HS-27A (cell line): ENCODE results near the gene SUCNR1.
"Not testable (repeated sequence)": the region's sequence is repeated elsewhere in the genome, so short reads cannot be mapped to it uniquely, and the experiment has no call there.

ENCODE experiments used
- DNase-seq: peaks from one replicate; pipeline ENCODE4 v3.0.0-alpha.2; 2012; ENCODE audit warnings: low read depth, missing footprints

Gene SUCNR1, protein sequence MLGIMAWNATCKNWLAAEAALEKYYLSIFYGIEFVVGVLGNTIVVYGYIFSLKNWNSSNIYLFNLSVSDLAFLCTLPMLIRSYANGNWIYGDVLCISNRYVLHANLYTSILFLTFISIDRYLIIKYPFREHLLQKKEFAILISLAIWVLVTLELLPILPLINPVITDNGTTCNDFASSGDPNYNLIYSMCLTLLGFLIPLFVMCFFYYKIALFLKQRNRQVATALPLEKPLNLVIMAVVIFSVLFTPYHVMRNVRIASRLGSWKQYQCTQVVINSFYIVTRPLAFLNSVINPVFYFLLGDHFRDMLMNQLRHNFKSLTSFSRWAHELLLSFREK

GRCh38 chr3:151873398-151873797 lies at the start of gene SUCNR1:
Gene SUCNR1, plus strand, starts transcription at chr3:151873643. Its CDS starts 6,250 bp downstream, at chr3:151879893.
- DNase-seq = no peak

DNA sequence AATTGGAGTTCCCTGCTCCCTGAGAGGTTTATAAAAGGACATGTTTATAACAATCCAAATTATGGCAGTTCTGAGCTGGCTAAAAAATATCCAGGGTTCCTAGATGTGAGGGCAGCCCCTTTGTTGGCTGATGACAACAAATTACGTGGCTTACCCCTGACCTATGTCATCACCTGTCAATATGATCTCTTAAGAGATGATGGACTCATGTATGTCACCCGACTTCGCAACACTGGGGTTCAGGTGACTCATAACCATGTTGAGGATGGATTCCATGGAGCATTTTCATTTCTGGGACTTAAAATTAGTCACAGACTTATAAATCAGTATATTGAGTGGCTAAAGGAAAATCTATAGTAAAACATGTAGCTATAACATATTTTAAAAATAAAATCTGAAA lies 45.6 kb upstream of the SUCNR1 start:
- DNase-seq = no peak

DNA sequence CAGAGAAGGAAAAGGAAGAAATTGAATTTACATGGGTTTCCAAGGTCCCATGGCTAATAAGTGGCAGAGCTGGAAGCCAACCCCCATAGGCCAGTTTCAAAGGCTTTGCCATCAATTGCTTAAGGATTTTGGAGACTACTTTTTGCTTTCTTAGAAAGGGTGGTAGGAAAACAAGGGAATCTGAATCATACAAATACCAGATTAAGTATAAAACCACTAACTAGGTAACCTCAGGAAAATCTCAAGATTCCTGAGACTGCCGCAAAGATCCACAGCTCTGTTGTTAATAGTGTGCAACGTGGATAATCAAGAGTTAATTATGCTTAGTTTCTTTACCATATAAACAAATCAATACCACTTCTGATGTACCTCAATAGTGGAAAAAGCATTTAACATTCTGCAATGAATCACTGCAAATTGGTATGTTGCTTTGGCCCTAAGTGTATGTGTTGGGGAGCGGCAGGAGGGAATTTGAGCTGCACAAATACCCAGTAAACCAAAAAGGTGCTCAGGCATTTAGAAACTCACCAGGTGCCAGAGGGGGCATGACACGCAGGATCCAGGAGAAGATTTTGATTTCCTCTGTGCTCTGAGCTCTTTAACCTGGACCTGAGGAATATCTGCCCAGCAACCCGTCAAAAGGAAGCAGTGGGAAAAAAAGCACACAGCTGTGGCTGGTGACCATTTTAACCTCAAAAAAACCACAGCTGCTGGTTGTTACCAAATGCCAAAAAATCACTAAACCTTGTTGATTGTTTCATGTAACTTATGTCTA lies 37.5 kb upstream of the SUCNR1 start:
- DNase-seq = no peak

DNA sequence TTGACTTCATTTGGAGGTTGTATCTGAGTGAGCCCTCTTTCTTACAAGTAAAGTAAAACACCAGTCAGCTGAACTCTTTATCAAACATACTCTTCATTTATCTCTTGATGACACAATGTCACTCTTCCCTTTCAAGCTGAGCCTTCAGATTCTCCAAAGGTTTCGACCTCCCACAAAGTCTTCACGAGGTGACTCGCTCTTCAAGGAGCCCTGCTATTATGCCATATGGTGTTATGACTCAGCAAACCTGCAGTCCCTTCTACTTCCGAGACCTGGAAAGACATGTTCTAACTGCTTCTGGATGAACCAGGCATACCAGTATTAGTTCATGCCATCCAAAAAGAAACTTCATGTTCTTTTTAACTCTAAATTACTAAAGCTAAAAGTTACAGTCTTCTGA lies 36.4 kb upstream of the SUCNR1 start:
- peak; percentile 54 for DNase-seq

DNA sequence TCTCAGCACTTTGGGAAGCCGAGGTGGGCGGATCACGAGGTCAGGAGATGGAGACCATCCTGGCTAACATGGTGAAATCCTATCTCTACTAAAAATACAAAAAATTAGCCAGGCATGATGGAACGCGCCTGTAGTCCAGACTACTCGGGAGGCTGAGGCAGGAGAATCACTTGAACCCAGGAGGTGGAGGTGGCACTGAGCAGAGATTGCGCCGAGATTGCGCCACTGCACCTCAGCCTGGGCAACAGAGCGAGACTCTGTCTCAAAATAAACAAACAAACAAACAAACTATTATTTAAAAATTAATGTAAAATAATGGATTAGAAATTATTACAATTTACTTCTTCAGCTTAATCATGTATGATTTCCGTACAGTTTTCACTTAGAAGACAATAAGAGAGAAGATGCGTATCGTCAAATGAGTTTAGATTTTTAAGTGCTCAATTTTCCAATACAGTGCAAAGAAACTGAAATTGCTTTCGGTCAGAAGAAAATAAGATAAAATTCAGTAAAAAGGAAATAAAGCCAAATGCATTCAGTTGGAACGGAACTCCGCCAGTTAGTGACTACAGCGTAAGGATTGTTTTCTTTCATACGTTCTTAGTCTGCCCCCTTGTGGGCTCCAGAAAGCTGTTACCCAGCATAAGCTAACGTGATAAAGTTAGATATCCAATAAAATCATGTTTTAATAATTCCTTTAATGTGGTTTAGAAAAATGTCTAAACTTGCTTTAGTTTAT lies 34.7 kb upstream of the SUCNR1 start:
- DNase-seq = no peak

DNA sequence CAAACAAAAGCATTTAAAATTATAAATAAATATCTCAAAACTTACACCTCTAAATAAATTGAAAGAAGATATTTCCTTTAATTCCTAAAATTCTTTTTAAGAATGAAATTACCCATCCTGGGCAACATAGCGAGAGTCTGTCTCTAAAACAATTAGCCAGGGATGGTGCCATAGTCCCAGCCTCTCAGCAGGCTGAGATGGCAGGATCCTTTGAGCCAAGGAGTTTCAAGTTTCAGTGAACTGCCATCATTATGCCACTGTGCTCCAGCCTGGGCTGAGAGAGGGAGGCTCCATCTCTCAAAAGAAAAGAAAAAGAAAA lies 34.2 kb upstream of the SUCNR1 start:
- no peak for DNase-seq

DNA sequence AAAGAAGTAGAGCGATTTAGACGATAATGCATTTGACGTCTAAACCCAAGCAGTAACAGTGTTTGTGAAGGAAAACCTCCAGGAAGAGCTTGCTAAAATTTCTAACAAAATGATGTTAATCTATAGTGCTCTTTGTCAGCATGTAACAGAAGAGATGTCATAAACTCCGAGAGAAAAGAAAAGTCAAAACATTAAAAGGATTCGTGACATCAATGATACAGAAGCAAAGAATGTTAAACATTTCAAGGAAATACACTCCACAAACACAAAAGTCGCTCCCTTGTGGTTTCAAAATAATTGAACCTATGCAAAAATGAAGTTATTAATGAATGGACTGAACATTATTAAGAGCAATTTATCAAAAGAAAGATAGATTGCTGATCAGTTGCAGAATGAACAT lies 31.6 kb upstream of the SUCNR1 start:
- DNase-seq = no peak

DNA sequence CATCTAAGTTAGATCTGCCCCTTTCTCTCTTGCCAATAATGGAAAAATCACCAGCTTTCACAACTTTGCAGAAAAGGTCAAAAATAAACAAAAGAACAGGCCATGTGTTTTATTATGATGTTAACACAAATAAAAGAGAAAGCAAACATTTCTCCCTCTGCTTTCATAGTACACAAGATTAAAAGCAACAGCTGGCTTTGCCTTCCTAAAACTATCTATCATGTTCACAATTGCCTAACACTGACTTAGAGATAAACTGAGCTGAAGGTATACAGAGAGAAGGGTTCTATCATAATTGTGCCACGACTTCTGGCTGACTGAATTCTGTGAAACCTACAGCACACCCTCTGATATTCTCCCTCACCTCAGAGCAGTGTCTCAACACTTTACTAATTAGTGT lies 30.2 kb upstream of the SUCNR1 start:
- no peak for DNase-seq

GRCh38 chr3:151845306-151845905 lies 28.0 kb upstream of the SUCNR1 start:
- no peak for DNase-seq

GRCh38 chr3:151850065-151850464 lies 23.4 kb upstream of the SUCNR1 start:
- DNase-seq = not testable (repeated sequence)

DNA sequence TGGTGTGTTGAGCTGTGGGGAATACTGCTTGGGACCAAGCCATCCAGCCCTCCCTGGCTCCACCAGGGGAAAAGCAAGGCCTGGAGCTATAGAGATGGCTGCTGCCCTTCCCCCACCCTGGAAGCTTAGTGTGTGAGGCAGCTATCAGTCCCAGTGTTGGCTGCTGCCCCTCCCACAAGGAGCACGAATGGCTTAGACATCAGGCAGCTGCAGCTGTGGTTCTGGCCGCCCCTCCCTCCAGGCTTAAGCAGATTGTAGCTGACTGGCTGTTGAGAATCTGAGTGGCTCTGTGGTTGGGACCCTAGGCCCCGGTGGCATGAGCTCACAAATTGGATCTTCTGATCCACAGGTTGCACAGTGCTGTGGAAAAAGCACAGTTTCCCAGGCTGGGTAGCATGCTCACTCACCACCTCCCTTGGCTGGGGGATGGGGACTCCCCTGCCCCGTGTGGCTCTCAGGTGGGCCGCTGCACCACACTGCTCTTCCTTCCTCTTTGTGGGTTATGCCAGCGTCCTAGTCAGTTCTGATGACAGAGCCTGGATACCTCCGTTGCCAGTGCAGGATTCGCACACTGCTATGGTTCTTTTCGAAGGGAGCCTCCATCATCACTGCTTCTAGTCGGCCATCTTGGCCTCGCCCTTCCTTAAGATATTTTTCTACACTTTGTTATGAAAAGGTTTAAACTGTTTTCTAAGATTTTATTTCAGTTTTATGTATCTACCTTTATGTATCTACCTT lies 21.2 kb upstream of the SUCNR1 start:
- DNase-seq = no peak

DNA sequence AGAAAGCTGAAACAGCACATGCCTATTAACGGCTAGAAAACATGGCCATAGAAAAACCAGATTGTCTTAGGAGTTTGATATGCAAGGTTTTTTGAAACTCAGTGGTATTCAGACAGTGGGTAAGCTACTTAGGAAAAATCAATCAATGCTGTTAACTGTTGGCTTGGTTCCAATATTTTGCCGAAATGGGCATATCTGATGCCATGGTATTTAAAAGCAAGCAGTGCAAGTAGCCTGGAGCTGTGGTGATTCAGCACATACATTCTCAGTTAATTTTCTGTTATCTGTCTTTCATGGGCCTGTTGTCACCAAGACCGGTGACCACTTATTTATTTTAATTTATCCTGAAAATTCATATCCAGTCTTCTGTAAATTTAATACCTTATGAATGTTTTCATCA lies 17.3 kb upstream of the SUCNR1 start:
- no peak for DNase-seq

DNA sequence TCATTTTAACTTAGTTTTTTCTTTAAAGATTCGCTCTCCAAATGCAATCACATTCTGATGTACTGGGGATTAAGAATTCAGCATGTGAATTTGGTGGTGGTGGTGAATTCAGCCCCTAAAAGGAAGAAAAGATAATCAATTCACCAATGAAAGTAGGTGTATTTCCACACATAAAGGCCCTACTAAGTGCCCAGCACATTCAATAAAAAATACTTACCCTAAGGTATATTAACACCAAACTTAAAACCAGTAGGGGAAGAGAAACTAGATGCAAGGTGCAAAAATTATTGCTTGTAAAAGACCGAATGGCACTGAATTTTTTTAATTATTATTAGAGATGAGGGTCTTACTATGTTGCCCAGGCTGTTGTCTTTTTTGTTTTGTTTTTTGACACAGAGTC lies 16.8 kb upstream of the SUCNR1 start:
- no peak for DNase-seq

GRCh38 chr3:151859233-151859673 lies 14.2 kb upstream of the SUCNR1 start:
- DNase-seq = no peak

DNA sequence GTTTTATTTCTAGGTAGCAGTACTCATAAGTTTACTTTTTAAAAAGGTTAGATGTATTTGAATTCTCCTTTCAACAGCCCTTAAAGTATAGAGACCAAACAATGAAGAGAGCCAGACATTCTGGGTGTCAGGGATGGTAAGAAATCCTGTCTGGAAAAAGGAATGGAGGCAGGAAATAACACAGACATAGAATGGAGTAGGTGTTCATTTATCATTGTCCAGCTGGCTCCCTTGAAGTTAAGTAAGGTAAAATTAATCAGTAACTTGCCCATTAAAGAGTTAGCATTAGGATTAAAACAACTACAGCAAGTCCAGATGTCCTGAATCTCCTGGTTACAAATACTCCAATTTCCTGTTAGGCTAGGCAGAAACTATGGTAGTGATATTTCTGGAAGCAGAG lies 13.5 kb upstream of the SUCNR1 start:
- no peak for DNase-seq

GRCh38 chr3:151863611-151864010 lies 9.8 kb upstream of the SUCNR1 start:
- no peak for DNase-seq

- no peak for DNase-seq
These were observed 8.9 kb upstream of the SUCNR1 start for GRCh38 chr3:151864423-151865101.

DNA sequence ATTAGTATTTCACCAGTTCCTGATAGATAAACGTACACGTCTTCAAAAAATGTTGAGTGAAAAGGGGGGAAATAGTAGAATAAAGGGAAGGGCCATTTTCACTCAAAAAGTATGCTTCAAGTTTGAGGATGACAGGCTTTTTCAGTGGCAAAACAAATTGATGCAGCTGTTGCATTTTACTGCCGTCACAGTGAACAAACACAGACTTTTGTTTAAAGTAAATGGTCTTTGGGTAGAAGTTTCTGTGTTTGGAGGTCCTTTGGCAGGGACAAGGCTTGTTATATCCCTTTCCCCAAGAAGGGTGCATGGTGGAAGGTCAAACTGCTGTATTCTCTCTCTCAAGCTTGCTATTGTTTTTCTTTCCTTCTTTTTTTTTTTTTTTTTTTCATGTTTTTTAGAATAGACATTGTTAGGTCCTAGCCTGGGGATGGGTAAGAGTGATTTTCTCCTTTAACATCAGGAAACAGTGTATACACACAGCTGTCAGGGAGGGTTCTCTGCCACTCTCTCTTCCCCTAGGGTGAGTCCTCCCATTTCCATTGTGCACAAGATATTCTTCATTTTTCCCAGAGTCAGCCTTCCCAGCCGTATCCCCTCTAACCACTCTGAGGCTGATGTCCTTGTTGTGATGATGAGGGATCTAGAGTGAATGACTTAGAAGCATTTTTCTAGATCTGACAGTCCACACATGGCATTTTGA lies 6.6 kb upstream of the SUCNR1 start:
- DNase-seq = no peak

DNA sequence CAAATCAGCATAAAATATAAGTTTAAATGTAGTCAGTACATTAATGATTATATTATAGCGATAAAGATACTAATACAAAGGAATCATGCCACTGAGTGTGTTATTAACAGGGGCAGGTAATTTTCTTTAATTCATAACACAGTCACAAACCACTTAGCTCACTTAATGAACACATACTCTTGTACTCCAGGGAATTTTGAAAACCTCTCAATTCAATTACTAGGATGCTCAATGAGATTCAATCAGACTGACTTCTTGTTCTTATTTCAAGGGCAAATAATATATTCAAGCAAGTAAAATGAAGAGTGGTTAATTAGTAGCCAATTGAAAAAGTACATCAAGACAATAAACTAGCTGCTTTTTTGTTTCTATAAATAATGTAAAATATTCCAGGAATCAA lies 5.8 kb upstream of the SUCNR1 start:
- no peak for DNase-seq

GRCh38 chr3:151869181-151869580 lies 4.3 kb upstream of the SUCNR1 start:
- DNase-seq = no peak
